SU-DHL-6 (cell line): Measurements from ENCODE around the gene MUC5B.

Experiments
- H2AFZ ChIP-seq: fragments of 200-600 bp; sonication (generic); 2 replicates; pipeline ENCODE4 v1.6.1; 2014; ENCODE audit warnings: low read depth, mild to moderate bottlenecking, moderate library complexity, mixed read lengths, antibody characterized with exemption, low read length; ENCODE audit not compliant: severe bottlenecking
- H3F3A ChIP-seq: fragments of 200-600 bp; shearing (Covaris generic); 2 replicates; pipeline ENCODE4 v1.6.0; 2016; ENCODE audit warnings: antibody characterized with exemption, mild to moderate bottlenecking; ENCODE audit not compliant: insufficient read depth
- H3K27ac ChIP-seq: fragments of 200-600 bp; sonication (generic); 2 replicates; pipeline ENCODE4 v1.5.1; 2016; ENCODE audit warnings: low read depth, mild to moderate bottlenecking, low read length, moderate library complexity, mixed read lengths
- H3K27me3 ChIP-seq: fragments of 200-600 bp; sonication (generic), shearing (Covaris generic); 2 replicates; pipeline ENCODE4 v1.6.0; 2014; ENCODE audit warnings: mild to moderate bottlenecking, low read length
- H3K36me3 ChIP-seq: fragments of 200-600 bp; sonication (generic); 2 replicates; pipeline ENCODE4 v1.6.1; 2014; ENCODE audit warnings: mild to moderate bottlenecking, low read length, mixed read lengths
- H3K4me2 ChIP-seq: fragments of 300-600, 200-600 bp; shearing (Covaris generic), sonication (generic); 2 replicates; pipeline ENCODE4 v1.6.0; 2014; ENCODE audit warnings: low read length, low read depth, mild to moderate bottlenecking; ENCODE audit not compliant: poor library complexity, severe bottlenecking
- H3K4me3 ChIP-seq: fragments of 200-600 bp; sonication (generic); 2 replicates; pipeline ENCODE4 v1.5.1; 2014; ENCODE audit warnings: antibody characterized with exemption, low read length, mild to moderate bottlenecking, mixed read lengths; ENCODE audit not compliant: insufficient read depth, poor library complexity, severe bottlenecking
- H3K79me2 ChIP-seq: fragments of 200-600 bp; sonication (generic); 2 replicates; pipeline ENCODE4 v1.6.1; 2014; ENCODE audit warnings: mild to moderate bottlenecking, low read length, moderate library complexity; ENCODE audit not compliant: insufficient read depth
- H3K9ac ChIP-seq: fragments of 200-600 bp; sonication (generic); 2 replicates; pipeline ENCODE4 v1.7.0; 2014; ENCODE audit warnings: mild to moderate bottlenecking, low read length
- H3K9me2 ChIP-seq: fragments of 200-600 bp; sonication (generic); replicated peaks from 2 replicates; pipeline ENCODE4 v1.6.1; 2014; ENCODE audit warnings: low read length; ENCODE audit not compliant: insufficient read depth
- H3K9me3 ChIP-seq: fragments of 200-600 bp; sonication (generic); 2 replicates; pipeline ENCODE4 v1.6.1; 2014; ENCODE audit warnings: low read length, mixed read lengths; ENCODE audit not compliant: insufficient read depth
- H4K20me1 ChIP-seq: fragments of 200-600 bp; sonication (generic); 2 replicates; pipeline ENCODE4 v1.6.1; 2014; ENCODE audit warnings: low read depth, mild to moderate bottlenecking, antibody characterized with exemption, low read length, moderate library complexity, mixed read lengths
- EZH2phosphoT487 ChIP-seq: fragments of 200-600 bp; sonication (generic), shearing (Covaris generic); conservative IDR thresholded peaks from 2 replicates; pipeline ENCODE4 v1.6.1; 2018; ENCODE audit warnings: mild to moderate bottlenecking, antibody characterized with exemption, low read length, moderate library complexity, mixed read lengths
- TF ChIP-seq, protein P1 (sequence below): fragments of 200-600 bp; sonication (generic); IDR thresholded peaks from one replicate; pipeline ENCODE4 v1.5.1; 2017; ENCODE audit warnings: antibody characterized with exemption, mild to moderate bottlenecking, low read length, moderate library complexity; ENCODE audit not compliant: insufficient read depth, poor library complexity, severe bottlenecking

Gene MUC5B

DNA sequence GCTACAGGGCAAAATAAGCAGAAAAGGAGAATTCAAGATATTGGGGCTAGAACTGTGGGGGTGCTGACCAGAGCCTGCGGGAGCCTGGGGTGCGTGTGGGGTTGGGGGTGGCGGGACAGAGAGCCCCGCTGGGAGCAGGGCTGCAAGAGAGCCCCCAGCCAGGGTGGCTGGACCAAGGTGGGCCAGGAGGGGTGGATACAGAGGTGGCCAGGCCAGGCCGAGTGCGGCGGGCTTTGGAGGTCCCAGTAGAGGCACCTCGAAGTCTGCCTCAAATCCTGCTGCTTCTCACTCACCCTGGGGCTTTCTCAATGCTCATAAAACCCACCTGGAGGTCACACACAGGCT is 16.9 kb upstream of the MUC5B start:
- H3F3A ChIP-seq: no peaks in the 10 kb centered on the region
- TF ChIP-seq, protein P1, sequence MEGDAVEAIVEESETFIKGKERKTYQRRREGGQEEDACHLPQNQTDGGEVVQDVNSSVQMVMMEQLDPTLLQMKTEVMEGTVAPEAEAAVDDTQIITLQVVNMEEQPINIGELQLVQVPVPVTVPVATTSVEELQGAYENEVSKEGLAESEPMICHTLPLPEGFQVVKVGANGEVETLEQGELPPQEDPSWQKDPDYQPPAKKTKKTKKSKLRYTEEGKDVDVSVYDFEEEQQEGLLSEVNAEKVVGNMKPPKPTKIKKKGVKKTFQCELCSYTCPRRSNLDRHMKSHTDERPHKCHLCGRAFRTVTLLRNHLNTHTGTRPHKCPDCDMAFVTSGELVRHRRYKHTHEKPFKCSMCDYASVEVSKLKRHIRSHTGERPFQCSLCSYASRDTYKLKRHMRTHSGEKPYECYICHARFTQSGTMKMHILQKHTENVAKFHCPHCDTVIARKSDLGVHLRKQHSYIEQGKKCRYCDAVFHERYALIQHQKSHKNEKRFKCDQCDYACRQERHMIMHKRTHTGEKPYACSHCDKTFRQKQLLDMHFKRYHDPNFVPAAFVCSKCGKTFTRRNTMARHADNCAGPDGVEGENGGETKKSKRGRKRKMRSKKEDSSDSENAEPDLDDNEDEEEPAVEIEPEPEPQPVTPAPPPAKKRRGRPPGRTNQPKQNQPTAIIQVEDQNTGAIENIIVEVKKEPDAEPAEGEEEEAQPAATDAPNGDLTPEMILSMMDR: no peak
- TF ChIP-seq EZH2phosphoT487: no peak
- H4K20me1 ChIP-seq: no peaks in the 10 kb centered on the region
- no peak overlapping the region for H3K27ac ChIP-seq
- no peak overlapping the region for H3K4me2 ChIP-seq
- H3K9me2 ChIP-seq: no peaks in the 10 kb centered on the region
- no peaks in the 10 kb centered on the region for H3K79me2 ChIP-seq
- 0 out of 2 replicates have a peak, but pooled peaks cover under 1% of the 10 kb centered on the region for H3K27me3 ChIP-seq
- no peaks in the 10 kb centered on the region for H3K36me3 ChIP-seq
- H3K4me3 ChIP-seq: no peak overlapping the region
- H2AFZ ChIP-seq: no peak overlapping the region
- peaks cover 1% of the 10 kb centered on the region; the same call in 1 of the 2 replicates for H3K9me3 ChIP-seq
- no peak overlapping the region for H3K9ac ChIP-seq

DNA sequence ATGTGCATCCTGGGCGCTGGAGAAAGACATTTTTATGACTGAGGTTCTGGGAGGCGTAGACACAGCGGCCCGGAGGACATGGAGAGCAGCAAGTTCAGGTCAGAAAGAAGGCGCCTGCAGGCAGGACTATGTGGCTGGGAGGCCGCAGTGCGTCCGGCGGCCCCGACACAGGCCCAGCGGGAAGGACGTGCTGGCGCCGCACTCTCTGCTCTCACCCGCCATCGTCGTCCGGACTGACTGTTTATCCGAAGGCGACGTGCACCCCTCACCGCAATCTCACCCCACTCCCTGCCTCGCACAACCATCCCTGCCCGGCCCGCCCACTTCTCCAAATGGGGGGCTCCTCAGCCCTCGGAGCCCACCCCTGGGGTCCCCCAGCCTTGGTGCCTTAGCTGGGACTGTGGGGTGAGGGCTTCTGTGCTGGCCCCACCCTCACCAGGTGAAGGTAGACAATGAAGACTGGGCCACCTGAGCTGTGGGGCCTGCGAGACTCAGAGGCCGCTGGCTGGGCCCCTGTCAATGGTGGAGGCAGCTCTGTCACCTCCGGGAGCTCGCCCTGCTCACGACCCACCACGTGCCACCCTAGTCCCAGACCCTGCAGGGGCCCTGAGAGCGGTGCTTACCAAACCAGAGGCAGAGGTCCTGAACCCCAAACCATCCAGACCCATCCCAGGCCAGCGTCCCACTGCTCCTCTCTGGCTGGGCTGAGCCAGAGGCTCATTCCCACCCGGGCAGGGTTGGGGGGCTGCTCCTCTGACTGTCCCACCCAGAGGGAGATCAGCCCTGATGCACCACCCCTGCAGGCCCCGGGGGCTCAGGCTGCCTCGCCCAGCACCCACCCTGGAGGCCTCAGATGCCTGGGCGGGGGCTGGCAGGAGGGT is 16.2 kb upstream of the MUC5B start:
- H3K27ac ChIP-seq: no peak overlapping the region
- H3K9me2 ChIP-seq: no peaks in the 10 kb centered on the region
- H3F3A ChIP-seq: no peaks in the 10 kb centered on the region
- no peak overlapping the region for H3K4me3 ChIP-seq
- H2AFZ ChIP-seq: no peak overlapping the region
- TF ChIP-seq, protein P1: no peak
- no peak for TF ChIP-seq EZH2phosphoT487
- no peak overlapping the region for H3K4me2 ChIP-seq
- peaks cover 8% of the 10 kb centered on the region; the same call in 1 of the 2 replicates for H3K9me3 ChIP-seq
- H3K36me3 ChIP-seq: no peaks in the 10 kb centered on the region
- no peaks in the 10 kb centered on the region for H4K20me1 ChIP-seq
- H3K27me3 ChIP-seq: 0 out of 2 replicates have a peak, but pooled peaks cover 4% of the 10 kb centered on the region
- H3K9ac ChIP-seq: no peak overlapping the region
- H3K79me2 ChIP-seq: no peaks in the 10 kb centered on the region

DNA sequence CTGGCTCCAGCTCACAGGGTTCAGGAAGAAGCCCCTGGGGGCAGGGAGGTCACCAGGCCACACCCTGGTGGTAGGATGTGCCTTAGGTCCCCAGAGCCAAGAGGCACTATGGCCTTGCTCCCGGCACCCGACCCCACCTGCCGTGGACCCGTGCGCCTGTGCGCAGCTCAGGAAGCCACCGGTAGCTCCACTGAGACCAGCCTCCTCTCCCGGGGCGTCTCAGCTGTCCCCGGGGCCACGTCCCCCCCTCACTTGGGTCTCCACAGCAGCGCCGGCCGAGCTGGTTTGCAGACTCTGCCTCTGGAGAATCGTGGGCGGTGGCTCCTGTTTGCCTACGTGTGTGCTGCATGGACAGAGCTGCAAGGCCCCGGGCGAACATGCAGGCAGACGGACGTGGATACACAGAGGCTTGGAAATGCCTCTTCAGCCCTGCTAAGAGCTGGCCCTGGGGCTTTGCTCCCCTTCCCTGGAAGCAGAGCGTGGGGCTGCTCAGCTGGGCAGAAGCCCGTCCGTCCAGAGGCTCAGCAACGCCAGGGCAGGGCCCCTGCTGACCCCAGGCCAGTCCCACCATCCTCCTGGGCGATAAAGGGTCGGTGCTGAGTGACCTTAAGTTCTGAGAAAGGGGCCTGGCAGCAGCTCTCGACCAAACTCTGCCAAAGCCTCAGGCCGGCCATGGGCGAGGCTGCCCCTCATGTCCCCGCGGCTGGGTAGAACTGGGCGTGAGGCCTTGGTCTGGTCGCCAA is 15.3 kb upstream of the MUC5B start:
- no peaks in the 10 kb centered on the region for H3F3A ChIP-seq
- no peaks in the 10 kb centered on the region for H3K79me2 ChIP-seq
- no peaks in the 10 kb centered on the region for H3K36me3 ChIP-seq
- H4K20me1 ChIP-seq: no peaks in the 10 kb centered on the region
- H3K9me2 ChIP-seq: no peaks in the 10 kb centered on the region
- TF ChIP-seq, protein P1: no peak
- no peak for TF ChIP-seq EZH2phosphoT487
- H3K4me2 ChIP-seq: no peak overlapping the region
- no peak overlapping the region for H3K9ac ChIP-seq
- H3K9me3 ChIP-seq: peaks cover 13% of the 10 kb centered on the region; the same call in 1 of the 2 replicates
- no peak overlapping the region for H3K27ac ChIP-seq
- H3K27me3 ChIP-seq: 0 out of 2 replicates have a peak, but pooled peaks cover 4% of the 10 kb centered on the region
- no peak overlapping the region for H3K4me3 ChIP-seq
- no peak overlapping the region for H2AFZ ChIP-seq
